ENCODE data around the gene C2CD2L.
"Not testable (repeated sequence)": the region's sequence is repeated elsewhere in the genome, so short reads cannot be mapped to it uniquely, and the experiment has no call there.

C2CD2L gene

DNA sequence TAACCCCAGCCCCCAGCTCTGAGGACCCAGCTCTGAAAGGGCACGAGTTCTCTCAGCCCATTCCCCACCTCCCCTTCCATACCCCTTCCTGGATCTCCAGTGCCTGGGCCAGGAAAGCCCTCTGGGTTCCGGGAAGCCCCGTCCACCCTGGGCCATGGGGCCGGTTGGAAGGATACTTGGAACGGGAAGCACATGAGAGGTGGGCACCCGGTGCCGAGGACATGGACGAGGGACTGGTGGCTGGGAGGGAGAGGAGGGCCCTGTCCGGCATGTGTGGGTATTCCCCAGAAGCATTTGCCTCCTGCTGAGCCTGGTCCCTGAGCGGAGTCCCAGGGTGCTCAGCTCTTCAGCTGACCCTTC, 9.1 kb downstream of the C2CD2L start:
- no peak for DNase-seq

DNA sequence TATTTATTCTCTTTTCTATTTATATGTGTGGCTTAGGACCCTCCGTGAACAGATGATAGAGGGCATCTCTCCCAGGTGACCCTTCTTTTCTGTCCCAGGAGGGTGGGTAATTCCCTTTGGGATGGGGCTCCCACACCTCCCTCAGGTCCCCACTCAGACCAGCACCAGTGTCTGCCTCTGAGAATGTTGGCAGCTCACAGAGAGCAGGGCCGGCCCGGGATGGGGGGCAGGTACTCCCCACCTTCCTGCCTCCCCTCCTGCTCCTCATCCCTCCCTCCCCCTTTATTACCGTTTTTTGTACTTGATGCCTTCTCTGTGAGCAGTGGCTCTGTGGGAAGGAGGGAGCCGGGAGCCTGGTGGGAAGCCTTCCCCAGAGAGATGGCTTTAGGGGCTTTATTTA, 9.5 kb downstream of the C2CD2L start:
- DNase-seq, result no peak

DNA sequence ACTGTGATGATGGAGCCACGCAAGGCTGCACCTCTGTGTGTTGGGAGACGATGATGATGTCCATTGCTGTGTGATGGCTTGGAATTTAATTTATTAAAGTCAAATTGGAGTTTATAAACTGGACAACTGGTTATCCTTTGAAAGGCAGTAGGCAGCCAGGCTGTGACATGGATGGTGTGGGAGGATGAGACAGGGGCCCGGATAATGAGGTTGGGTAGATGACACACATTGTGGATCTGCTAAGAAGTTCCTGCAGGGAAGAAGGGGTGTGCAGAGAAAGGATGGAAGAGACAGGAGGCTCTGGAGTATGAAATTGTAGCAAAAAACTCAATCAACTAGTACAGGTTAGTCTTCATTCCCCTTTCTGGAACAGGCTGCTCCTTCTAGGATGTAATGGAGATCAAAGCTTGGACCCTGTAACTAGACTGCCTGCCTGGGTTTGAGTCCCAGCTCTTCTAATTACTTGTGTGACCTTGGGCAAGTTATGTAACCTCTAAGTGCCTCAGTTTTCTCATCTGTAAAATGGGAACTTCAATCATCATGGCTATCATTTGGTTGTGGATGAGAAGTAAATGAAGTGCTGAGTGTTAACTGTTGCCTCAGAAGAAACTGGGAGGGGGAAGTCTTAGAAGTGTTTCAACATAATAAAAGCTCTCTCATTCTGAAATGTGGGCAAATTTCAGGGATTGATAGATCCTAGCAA, 10.0 kb downstream of the C2CD2L start:
- DNase-seq, result no peak

DNA sequence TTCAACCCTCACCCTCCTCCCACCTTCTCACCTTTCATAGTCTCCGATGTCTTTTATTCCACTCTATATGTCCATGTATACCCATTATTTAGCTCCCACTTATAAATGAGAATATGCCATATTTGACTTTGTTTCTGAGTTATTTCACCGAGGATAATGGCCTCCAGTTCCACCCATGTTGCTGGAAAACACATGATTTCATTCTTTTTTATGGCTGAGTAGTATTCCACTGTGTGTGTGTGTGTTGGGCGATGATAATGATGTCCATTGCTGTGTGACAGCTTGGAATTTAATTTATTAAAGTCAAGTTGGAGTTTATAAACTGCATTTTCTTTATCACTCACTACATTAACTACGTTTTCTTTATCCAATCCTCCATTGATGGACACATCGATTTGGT, 11.1 kb downstream of the C2CD2L start:
- DNase-seq, result no peak

- DNase-seq, result no peak
Measured at GRCh38 chr11:119118946-119119345, 11.8 kb downstream of the C2CD2L start.

GRCh38 chr11:119120639-119121007, 13.5 kb downstream of the C2CD2L start:
- peak; percentile 68 to 71 for DNase-seq

GRCh38 chr11:119121008-119121810, 14.1 kb downstream of the C2CD2L start, which contains the start of gene HINFP:
TSS of gene HINFP (plus strand) at chr11:119121580. CDS start at chr11:119126945, 5,365 bp downstream.
- peak; percentile 100 for DNase-seq

DNA sequence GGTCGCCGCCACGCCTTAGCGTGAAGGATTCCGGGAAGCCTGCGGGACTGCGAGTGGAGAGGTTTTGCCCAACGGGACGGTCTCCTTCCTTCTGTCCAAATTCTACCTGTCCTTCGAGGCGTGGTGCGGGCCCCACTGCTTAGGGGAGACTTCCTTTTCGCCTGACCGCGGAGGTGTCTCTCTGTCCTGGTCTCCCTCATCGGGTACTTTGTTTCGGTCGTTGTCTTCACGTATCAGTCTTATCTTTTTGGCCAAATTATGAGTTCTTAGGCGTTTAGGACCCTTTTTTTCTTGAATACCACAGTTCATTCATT, 14.6 kb downstream of the C2CD2L start:
- no peak for DNase-seq

DNA sequence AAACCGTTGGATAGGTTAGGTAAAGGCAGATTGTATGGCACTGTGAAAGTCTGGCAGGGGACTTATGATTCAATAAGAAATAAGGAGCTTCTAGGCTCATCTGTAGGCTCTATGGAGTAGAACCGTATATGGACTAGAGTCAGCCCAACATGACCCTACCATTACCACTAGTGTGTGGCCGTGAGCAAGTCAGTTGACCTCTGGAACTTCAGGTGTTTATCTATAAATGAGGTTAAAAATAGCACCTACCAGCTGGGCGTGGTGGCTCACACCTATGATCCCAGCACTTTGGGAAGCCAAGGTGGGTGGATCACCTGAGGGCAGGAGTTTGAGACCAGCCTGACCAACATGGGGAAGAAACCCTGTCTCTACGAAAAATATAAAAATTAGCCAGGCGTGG, 18.7 kb downstream of the C2CD2L start:
- no peak for DNase-seq

- no peak for DNase-seq
Measured at GRCh38 chr11:119126675-119127268, 19.6 kb downstream of the C2CD2L start.

DNA sequence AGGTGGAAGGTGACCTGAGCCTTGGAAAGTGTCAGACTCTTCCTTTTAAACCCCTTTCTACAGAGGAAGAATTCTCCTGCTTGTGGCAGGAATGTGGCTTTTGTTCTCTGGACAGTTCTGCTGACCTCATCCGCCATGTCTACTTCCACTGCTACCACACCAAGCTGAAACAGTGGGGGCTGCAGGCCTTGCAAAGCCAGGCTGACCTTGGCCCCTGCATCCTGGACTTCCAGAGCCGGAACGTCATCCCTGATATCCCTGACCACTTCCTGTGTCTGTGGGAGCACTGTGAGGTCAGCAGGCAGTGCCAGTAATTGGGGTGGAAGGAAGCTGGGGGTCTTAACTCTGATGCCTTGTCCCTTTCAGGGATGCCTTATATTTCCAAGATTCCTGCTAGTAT, 23.5 kb downstream of the C2CD2L start:
- DNase-seq, result no peak

- peak in 1 of 2 experiments; percentile 53 for DNase-seq
Measured at GRCh38 chr11:119134389-119134978, 27.3 kb downstream of the C2CD2L start.

- DNase-seq, result not testable (repeated sequence)
Measured at GRCh38 chr11:119139276-119139675, 32.1 kb downstream of the C2CD2L start.

DNA sequence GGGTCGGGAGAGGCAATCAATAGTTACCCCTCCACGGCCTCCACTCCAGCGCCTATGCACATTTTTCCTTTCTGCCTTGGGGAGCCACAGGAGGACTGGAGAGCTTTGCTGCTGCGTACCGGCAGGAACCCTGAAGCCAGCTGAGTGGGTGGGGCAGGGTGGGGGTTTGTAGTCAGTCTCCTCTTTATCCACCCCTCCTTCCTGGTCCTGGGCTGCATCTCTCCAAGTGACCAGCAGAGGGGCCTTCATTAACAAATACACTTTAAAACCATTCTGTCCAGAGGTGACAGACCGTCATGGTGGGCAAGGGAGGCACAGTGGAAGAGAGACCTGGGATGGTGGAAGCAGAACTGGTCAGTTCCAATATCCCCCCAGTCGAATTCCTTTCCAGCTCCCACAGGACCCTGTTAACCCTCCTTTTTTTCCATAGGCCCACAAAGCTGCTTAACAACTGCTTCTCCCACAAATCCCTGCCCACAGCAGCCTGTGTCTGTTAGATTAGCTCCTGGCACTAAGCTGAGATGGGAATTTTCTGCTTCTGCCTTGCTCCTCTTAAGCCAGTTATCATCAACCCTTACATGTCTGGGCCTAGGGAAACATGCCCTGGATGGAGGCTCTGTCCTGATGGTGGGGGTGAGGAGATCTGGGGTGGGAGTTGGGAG, 37.8 kb downstream of the C2CD2L start:
- DNase-seq, result peak; percentile 83 to 94

DNA sequence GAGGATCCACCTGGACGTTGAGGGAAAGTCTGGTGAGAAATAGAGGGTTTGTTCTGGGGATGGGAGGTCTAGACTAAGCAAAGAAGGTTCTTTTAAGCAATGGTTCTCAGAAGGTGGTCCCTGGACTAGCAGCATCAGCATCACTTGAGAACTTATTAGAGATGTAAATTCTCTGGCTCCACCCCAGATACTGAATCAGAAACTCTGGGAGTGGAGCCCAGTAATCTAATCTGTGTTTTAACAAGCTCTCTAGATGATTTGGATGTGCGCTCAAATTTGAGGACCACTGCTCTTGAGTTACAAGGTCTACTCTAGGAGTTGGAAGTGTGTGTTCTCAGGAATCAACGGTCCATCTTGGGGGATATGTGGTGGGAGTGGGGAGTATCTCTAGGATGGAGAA, 38.4 kb downstream of the C2CD2L start:
- DNase-seq, result no peak

DNA sequence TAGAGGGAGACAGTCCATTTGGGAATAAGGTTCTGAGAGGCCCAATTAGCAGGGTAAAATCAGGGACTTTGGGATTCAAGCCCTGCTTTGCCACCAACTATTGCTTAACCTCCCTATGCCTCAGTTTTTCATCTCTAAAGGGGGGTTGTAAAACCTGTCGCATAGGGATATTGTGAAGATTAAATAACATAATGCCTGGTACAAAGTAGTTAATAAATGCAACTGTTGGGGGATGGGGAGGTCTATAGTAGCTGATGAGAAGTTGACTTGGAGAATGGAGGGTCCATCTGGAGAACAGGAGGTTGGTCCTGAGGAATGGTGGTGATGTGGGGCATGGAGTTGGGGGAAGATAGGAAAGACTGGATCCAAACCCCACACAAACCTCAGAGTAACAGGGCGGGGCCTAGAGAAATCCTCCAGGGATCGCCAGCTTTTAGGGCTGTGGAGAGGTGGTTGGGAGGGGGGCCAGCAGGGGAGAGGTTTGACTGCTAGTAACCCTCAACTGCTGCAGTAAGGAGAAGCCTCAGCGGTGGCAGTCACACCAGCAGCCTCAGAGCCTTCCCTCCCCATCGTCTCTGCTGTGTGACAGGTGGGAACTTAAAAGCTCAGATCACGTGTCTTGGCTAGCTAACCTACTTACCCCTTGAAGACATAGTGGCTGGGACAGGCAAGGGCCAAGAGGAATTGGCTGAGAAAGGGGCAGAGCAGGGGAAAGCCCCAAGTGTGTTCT, 40.6 kb downstream of the C2CD2L start:
- DNase-seq, result peak in 1 of 2 experiments; percentile 64

DNA sequence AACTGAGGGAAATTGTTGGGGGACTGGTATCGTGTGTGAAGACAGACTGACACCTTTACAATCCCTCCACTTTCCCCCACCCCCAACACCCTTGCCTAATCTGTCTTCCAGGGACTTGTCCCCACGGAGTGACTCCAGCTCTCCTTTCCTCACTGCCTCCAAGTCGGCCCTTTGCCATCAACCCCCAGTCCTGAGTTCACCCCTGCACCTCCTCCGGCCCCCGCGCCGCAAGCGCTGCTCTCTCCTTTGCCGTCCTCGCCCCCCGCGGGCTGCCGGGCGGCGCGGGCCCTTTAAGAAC, 41.5 kb downstream of the C2CD2L start:
- DNase-seq, result no peak

DNA sequence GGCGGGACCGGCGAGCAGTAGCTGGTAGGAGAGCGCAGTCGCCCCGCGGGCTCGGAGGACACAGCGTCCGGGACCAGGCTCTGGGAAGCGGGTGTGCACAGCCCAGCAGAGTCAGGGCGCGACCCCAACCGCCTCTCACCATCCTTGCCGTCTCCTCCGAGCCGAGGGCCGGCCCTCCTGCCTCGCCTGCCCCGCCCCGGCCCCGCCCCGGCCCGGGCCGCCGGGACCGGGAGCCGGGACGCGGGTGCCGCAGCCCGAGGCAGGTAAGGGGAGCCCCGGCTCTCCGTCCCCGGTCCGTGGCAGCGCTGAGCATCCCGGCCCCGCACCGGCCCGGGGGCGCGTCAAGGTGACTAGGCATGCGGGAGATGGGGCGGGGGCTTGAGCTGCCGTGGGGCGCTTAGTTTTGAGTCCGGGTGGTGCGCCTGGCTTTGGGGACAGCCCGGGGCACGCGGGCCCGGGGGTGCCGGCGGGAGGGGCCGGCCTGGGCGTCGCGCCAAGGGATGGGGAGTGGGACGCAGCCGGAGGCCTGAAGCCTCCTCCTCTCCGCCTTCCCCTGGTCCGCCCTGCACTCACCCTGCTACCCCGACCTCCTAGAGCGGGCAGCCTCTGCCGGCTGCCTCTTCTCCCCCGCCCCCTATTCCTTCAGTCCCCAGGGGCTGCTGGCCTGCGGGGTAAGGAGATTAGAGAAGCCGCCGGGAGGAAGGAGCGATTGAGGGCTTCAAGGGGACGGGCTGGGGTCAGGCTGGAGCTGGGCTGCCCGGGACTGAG, 42.1 kb downstream of the C2CD2L start, which contains the start of gene ABCG4:
ABCG4 (plus strand) TSS at position 35 of the 768 bp plus-strand sequence. CDS start 914 bp downstream, outside the sequence.
- DNase-seq, result peak in 1 of 2 experiments; percentile 85

- DNase-seq, result no peak
Measured at GRCh38 chr11:119149786-119150275, 42.7 kb downstream of the C2CD2L start.

DNA sequence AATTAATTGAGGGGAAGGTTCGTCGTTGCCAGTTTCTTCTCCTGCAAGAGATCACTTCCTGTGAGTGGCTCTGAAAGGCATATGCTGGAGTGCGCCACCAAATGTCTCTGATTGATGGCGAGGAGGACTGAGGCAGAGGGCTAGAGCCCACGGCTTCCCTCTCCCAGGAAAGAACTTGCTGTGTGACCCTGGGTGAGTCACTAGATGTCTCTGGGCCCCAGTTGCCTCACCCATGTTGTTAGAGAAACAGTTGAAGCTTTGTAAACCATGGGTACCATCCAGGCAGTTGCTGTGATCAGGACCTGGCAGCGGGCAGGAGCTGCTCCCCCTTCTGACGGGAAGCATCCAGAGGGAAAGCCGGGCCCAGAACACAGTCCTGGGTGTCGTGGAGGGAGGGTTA, 44.9 kb downstream of the C2CD2L start:
- no peak for DNase-seq

DNA sequence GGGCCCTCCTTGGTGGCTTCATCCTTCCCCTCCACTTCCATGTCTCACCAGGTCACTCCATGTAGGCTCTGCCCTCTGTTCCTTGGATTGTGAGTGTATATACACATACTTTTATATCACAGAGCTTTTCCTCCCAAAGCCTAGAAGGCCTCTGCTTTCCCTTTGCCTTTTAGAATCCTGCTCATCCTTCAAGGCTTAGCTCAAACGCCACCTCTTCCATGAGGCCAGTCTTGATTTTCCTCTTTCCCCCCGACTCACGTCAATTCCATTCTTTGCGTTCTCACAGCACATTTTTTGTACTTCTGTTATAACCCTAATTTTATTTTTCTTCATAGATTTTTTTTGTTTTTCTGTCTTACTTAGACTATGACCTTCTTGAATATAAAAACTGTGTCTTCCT, 45.5 kb downstream of the C2CD2L start:
- no peak for DNase-seq

All from NCI-H526 (cell line).